Rectal smooth muscle tissue (tissue), 1 donor: Measurements from ENCODE around the gene TRIAP1.

Experiments used
- H3K27ac ChIP-seq: one replicate; pipeline ENCODE4 v1.7.0; 2013; ENCODE audit warnings: low read depth, low read length, inconsistent platforms
- H3K27me3 ChIP-seq: one replicate; pipeline ENCODE4 v1.7.0; 2013; ENCODE audit warnings: low read length; ENCODE audit not compliant: control insufficient read depth, insufficient read depth
- H3K36me3 ChIP-seq: one replicate; pipeline ENCODE4 v1.7.0; 2013; ENCODE audit warnings: low read length; ENCODE audit not compliant: control insufficient read depth, insufficient read depth
- H3K4me1 ChIP-seq: one replicate; pipeline ENCODE4 v1.7.0; 2013; ENCODE audit warnings: low read length; ENCODE audit not compliant: control insufficient read depth, insufficient read depth
- H3K4me3 ChIP-seq: one replicate; pipeline ENCODE4 v1.7.0; 2013; ENCODE audit warnings: low read length
- H3K9ac ChIP-seq: one replicate; pipeline ENCODE4 v1.7.0; 2013; ENCODE audit warnings: low read length

Gene TRIAP1

GRCh38 chr12:120413901-120414695 lies 32.1 kb downstream of the TRIAP1 start:
- Histone ChIP-seq H3K36me3 (no peaks in the 10 kb centered on the region), H3K4me1 (no peaks in the 10 kb centered on the region), H3K4me3 (no peak overlapping the region), H3K9ac (no peak overlapping the region), H3K27ac (peak overlapping the region; percentile 58), H3K27me3 (no peaks in the 10 kb centered on the region)

GRCh38 chr12:120412421-120412820 lies 33.8 kb downstream of the TRIAP1 start:
- H3K27ac ChIP-seq: no peak overlapping the region
- H3K27me3 ChIP-seq: no peaks in the 10 kb centered on the region
- no peak overlapping the region for H3K4me3 ChIP-seq
- no peaks in the 10 kb centered on the region for H3K4me1 ChIP-seq
- no peak overlapping the region for H3K9ac ChIP-seq
- H3K36me3 ChIP-seq: no peaks in the 10 kb centered on the region

GRCh38 chr12:120408771-120409170 lies 37.4 kb downstream of the TRIAP1 start:
- Histone ChIP-seq H3K4me1 (peaks cover 3% of the 10 kb centered on the region), H3K9ac (no peak overlapping the region), H3K27me3 (no peaks in the 10 kb centered on the region), H3K4me3 (no peak overlapping the region), H3K36me3 (no peaks in the 10 kb centered on the region), H3K27ac (no peak overlapping the region)

- Histone ChIP-seq H3K4me1 (peaks cover 3% of the 10 kb centered on the region), H3K9ac (no peak overlapping the region), H3K27me3 (no peaks in the 10 kb centered on the region), H3K4me3 (no peak overlapping the region), H3K36me3 (no peaks in the 10 kb centered on the region), H3K27ac (peak overlapping the region; percentile 73)
These were observed 39.6 kb downstream of the TRIAP1 start for GRCh38 chr12:120406553-120406952.

- Histone ChIP-seq H3K27me3 (no peaks in the 10 kb centered on the region), H3K9ac (no peak overlapping the region), H3K4me1 (peaks cover 3% of the 10 kb centered on the region), H3K4me3 (no peak overlapping the region), H3K36me3 (no peaks in the 10 kb centered on the region), H3K27ac (peak overlapping the region; percentile 73)
These were observed 40.1 kb downstream of the TRIAP1 start for GRCh38 chr12:120406069-120406468.

- Histone ChIP-seq H3K4me3 (no peak overlapping the region), H3K4me1 (peaks cover 3% of the 10 kb centered on the region), H3K36me3 (no peaks in the 10 kb centered on the region), H3K9ac (no peak overlapping the region), H3K27ac (no peak overlapping the region), H3K27me3 (no peaks in the 10 kb centered on the region)
These were observed 41.9 kb downstream of the TRIAP1 start for GRCh38 chr12:120404271-120404670.

GRCh38 chr12:120403869-120404268 lies 42.3 kb downstream of the TRIAP1 start:
- H3K4me3 ChIP-seq: no peak overlapping the region
- H3K36me3 ChIP-seq: no peaks in the 10 kb centered on the region
- H3K27me3 ChIP-seq: no peaks in the 10 kb centered on the region
- H3K4me1 ChIP-seq: peaks cover 3% of the 10 kb centered on the region
- no peak overlapping the region for H3K27ac ChIP-seq
- H3K9ac ChIP-seq: no peak overlapping the region

- H3K27me3 ChIP-seq: no peaks in the 10 kb centered on the region
- H3K9ac ChIP-seq: no peak overlapping the region
- no peak overlapping the region for H3K4me3 ChIP-seq
- H3K36me3 ChIP-seq: no peaks in the 10 kb centered on the region
- no peak overlapping the region for H3K27ac ChIP-seq
- peaks cover 3% of the 10 kb centered on the region for H3K4me1 ChIP-seq
These were observed 44.0 kb downstream of the TRIAP1 start for GRCh38 chr12:120402217-120402616.

GRCh38 chr12:120399531-120399930 lies 46.7 kb downstream of the TRIAP1 start:
- H3K36me3 ChIP-seq: no peaks in the 10 kb centered on the region
- H3K4me1 ChIP-seq: no peaks in the 10 kb centered on the region
- no peak overlapping the region for H3K4me3 ChIP-seq
- H3K9ac ChIP-seq: no peak overlapping the region
- no peak overlapping the region for H3K27ac ChIP-seq
- H3K27me3 ChIP-seq: no peaks in the 10 kb centered on the region

- no peak overlapping the region for H3K27ac ChIP-seq
- H3K9ac ChIP-seq: no peak overlapping the region
- H3K36me3 ChIP-seq: no peaks in the 10 kb centered on the region
- H3K4me3 ChIP-seq: no peak overlapping the region
- H3K27me3 ChIP-seq: no peaks in the 10 kb centered on the region
- no peaks in the 10 kb centered on the region for H3K4me1 ChIP-seq
These were observed 48.2 kb downstream of the TRIAP1 start for GRCh38 chr12:120397824-120398540.

- Histone ChIP-seq H3K27ac (no peak overlapping the region), H3K4me3 (no peak overlapping the region), H3K27me3 (no peaks in the 10 kb centered on the region)
These were observed 51.5 kb downstream of the TRIAP1 start for GRCh38 chr12:120394483-120395367.

More at GRCh38 chr12:120394483-120395367, 51.5 kb downstream of the TRIAP1 start:
- Histone ChIP-seq H3K9ac (no peak overlapping the region), H3K36me3 (no peaks in the 10 kb centered on the region), H3K4me1 (no peaks in the 10 kb centered on the region)
